ENCODE measurements around the gene CHDH.

CHDH gene

DNA sequence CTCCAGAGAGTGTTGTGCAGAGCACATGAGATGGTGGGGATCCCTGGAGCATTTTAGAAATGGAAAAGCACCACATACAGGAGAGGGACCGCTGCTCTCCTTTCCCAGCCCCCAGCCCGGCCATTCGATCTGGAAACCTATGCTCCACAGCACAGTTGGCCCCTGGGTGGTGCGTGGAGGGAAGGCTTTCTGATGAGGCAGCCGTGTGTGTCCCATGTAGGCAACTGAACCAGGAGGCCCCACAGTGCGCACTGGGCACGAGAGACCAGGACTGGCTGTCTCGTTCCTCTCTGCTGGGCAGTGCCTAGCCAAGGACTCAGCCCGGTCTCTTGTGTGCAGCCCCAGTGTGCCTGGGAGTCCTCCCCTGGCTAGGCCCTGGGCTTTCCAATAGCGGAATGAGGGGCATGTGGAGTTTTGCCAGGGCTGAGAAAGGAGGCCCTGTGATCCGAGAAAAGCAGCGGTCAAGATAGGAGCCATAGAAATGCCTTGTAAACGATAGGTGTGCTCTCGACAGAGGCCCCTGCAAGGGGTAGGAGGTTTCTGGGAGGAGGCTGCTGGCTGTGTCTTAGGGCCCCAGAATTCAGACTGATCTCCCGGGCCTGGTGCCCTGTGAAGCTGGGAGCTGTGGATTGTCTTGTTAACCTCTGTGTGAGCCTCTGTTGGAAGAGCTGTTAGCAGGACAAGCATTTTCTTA lies 39.0 kb downstream of the CHDH start:
- H3F3A ChIP-seq (ENCODE audit: insufficient read depth): no peaks in the 10 kb centered on the region
- H2AFZ ChIP-seq (ENCODE audit: low read depth, low read length, severe bottlenecking): no peak overlapping the region
- no peak overlapping the region for H3K4me3 ChIP-seq (ENCODE audit: insufficient read depth, low read length, poor library complexity, severe bottlenecking)
- TF ChIP-seq, protein P1, sequence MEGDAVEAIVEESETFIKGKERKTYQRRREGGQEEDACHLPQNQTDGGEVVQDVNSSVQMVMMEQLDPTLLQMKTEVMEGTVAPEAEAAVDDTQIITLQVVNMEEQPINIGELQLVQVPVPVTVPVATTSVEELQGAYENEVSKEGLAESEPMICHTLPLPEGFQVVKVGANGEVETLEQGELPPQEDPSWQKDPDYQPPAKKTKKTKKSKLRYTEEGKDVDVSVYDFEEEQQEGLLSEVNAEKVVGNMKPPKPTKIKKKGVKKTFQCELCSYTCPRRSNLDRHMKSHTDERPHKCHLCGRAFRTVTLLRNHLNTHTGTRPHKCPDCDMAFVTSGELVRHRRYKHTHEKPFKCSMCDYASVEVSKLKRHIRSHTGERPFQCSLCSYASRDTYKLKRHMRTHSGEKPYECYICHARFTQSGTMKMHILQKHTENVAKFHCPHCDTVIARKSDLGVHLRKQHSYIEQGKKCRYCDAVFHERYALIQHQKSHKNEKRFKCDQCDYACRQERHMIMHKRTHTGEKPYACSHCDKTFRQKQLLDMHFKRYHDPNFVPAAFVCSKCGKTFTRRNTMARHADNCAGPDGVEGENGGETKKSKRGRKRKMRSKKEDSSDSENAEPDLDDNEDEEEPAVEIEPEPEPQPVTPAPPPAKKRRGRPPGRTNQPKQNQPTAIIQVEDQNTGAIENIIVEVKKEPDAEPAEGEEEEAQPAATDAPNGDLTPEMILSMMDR (IDR thresholded peaks at IDR 0.05; ENCODE audit: insufficient read depth, low read length, poor library complexity, severe bottlenecking): no peak
- TF ChIP-seq EZH2phosphoT487 (conservative IDR thresholded peaks at IDR 0.05; ENCODE audit: low read length): no peak
- H3K9me2 ChIP-seq (replicated peaks; ENCODE audit: insufficient read depth, low read length): no peaks in the 10 kb centered on the region
- H3K27ac ChIP-seq (ENCODE audit: low read depth, low read length): no peak overlapping the region
- no peak overlapping the region for H3K4me2 ChIP-seq (ENCODE audit: low read depth, low read length, poor library complexity, severe bottlenecking)
- no peaks in the 10 kb centered on the region for H3K36me3 ChIP-seq (ENCODE audit: low read length)
- no peak overlapping the region for H3K9ac ChIP-seq (ENCODE audit: low read length)
- H3K9me3 ChIP-seq (ENCODE audit: insufficient read depth, low read length): no peaks in the 10 kb centered on the region
- no peaks in the 10 kb centered on the region for H3K27me3 ChIP-seq (ENCODE audit: low read length)
- no peaks in the 10 kb centered on the region for H3K79me2 ChIP-seq (ENCODE audit: insufficient read depth, low read length)
- no peaks in the 10 kb centered on the region for H4K20me1 ChIP-seq (ENCODE audit: low read depth, low read length)

DNA sequence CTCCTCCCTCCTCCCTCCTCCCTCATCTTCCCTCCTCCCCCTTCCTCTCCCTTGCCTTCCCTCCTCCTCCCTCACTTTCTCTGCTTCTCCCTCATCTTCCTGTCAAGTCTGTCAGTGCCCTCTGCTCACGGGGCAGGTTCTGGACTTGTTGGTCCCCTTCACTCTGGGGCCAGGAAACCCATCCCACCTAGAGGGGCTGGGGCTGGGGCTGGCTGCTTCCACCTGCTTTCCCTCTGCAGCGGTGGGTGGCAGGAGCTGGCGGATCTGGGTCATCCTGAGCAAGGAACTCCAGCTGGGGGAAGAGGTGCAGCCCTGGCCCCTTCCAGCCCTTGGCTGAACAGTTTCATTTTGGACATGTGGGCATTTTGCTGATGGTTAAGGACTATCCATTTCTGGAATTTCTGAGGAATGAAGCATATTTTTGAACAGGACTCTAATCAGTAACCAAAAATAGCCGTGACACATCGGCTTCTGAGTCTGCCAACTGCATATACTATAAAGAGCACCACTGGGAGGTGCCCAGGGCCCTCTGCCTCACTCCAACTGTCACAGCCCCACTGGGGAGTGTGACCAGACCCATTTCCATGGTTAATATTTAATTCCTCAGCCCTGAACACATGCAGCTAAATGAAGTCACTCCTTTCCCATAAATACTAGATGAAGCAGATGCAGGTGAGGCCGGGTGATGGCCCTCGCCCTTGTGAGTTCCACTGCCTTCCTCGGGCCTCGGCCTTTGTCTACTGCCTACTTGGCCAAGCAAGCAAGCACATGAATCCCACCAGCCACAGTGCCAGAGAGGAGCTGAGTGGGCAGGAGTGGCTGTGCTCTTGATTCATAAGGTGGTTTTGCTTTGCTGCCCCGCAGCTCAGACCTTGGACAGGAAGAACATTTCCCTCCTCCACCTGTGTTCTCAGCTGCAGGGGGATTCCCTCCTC lies 39.8 kb downstream of the CHDH start:
- Histone ChIP-seq H3K27me3 (ENCODE audit: low read length) (no peaks in the 10 kb centered on the region), H3K79me2 (ENCODE audit: insufficient read depth, low read length) (no peaks in the 10 kb centered on the region), H3F3A (ENCODE audit: insufficient read depth) (no peaks in the 10 kb centered on the region), H3K4me2 (ENCODE audit: low read depth, low read length, poor library complexity, severe bottlenecking) (no peak overlapping the region), H3K27ac (ENCODE audit: low read depth, low read length) (no peak overlapping the region), H3K36me3 (ENCODE audit: low read length) (no peaks in the 10 kb centered on the region), H3K4me3 (ENCODE audit: insufficient read depth, low read length, poor library complexity, severe bottlenecking) (no peak overlapping the region), H3K9ac (ENCODE audit: low read length) (no peak overlapping the region), H3K9me2 (replicated peaks; ENCODE audit: insufficient read depth, low read length) (no peaks in the 10 kb centered on the region), H3K9me3 (ENCODE audit: insufficient read depth, low read length) (no peaks in the 10 kb centered on the region), H4K20me1 (ENCODE audit: low read depth, low read length) (no peaks in the 10 kb centered on the region), H2AFZ (ENCODE audit: low read depth, low read length, severe bottlenecking) (no peak overlapping the region)
- TF ChIP-seq, protein P1 (IDR thresholded peaks at IDR 0.05; ENCODE audit: insufficient read depth, low read length, poor library complexity, severe bottlenecking): no peak
- TF ChIP-seq EZH2phosphoT487 (conservative IDR thresholded peaks at IDR 0.05; ENCODE audit: low read length): no peak

DNA sequence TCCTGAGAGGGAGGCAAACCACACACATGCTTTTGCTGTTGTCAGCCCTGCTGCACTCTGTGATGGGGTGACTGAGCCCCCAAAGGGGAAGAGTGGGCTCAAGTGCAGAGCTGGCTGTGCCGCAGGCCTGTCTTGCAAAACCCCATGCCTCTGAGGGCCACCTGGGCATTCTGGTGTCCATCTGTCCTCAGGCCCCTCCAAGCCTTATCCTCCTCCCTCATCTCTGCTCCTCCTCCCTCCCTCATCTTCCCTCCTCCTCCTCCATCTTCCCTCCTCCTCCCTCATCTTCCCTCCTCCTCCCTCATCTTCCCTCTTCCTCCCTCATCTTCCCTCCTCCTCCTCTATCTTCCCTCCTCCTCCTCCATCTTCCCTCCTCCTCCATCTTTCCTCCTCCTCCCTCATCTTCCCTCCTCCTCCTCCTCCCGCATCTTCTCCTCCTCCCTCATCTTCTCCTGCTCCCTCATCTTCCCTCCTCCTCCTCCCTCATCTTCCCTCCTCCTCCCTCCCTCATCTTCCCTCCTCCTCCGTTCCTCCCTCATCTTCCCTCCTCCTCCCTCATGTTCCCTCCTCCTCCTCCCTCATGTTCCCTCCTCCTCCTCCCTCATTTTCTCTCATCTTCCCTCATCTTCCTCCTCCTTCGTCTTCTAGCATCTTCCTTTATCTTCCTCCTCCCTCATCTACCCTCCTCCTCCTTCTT lies 40.6 kb downstream of the CHDH start:
- no peaks in the 10 kb centered on the region for H3K36me3 ChIP-seq (ENCODE audit: low read length)
- H3K79me2 ChIP-seq (ENCODE audit: insufficient read depth, low read length): no peaks in the 10 kb centered on the region
- H3K4me2 ChIP-seq (ENCODE audit: low read depth, low read length, poor library complexity, severe bottlenecking): no peak overlapping the region
- no peaks in the 10 kb centered on the region for H3K27me3 ChIP-seq (ENCODE audit: low read length)
- TF ChIP-seq, protein P1 (IDR thresholded peaks at IDR 0.05; ENCODE audit: insufficient read depth, low read length, poor library complexity, severe bottlenecking): no peak
- TF ChIP-seq EZH2phosphoT487 (conservative IDR thresholded peaks at IDR 0.05; ENCODE audit: low read length): no peak
- H3K9me3 ChIP-seq (ENCODE audit: insufficient read depth, low read length): no peaks in the 10 kb centered on the region
- no peaks in the 10 kb centered on the region for H3F3A ChIP-seq (ENCODE audit: insufficient read depth)
- no peak overlapping the region for H3K9ac ChIP-seq (ENCODE audit: low read length)
- no peaks in the 10 kb centered on the region for H3K9me2 ChIP-seq (replicated peaks; ENCODE audit: insufficient read depth, low read length)
- H3K4me3 ChIP-seq (ENCODE audit: insufficient read depth, low read length, poor library complexity, severe bottlenecking): no peak overlapping the region
- H2AFZ ChIP-seq (ENCODE audit: low read depth, low read length, severe bottlenecking): no peak overlapping the region
- H4K20me1 ChIP-seq (ENCODE audit: low read depth, low read length): no peaks in the 10 kb centered on the region
- H3K27ac ChIP-seq (ENCODE audit: low read depth, low read length): no peak overlapping the region
